CD8-positive, alpha-beta memory T cell (primary cell): ENCODE measurements around the gene ADCY5. TPM values are rescaled to one million over a fixed set of nuclear protein-coding genes. Genes with fewer than 3 reads are reported as not detected.

ENCODE experiments used
- CTCF ChIA-PET: fragments of 350-600 bp; sonication (Branson Sonifier 250); formaldehyde crosslinking; loops from one replicate; lab custom pipeline; 2021; ENCODE audit warnings: antibody characterized with exemption; lab: Charles Lee
- POLR2A ChIA-PET: fragments of 350-600 bp; sonication (Branson Sonifier 250); formaldehyde crosslinking; loops from one replicate; lab custom pipeline; 2021; ENCODE audit warnings: antibody characterized with exemption; lab: Charles Lee
- DNase-seq, 5 donors: peaks; one replicate each; pipeline versions ENCODE4 v3.0.0 to v3.0.0-alpha.2; 2020 to 2022; ENCODE audit warnings: mixed read lengths in 1 of 5
- H3K27ac ChIP-seq: one replicate; pipeline ENCODE4 v1.7.0; 2013; ENCODE audit warnings: low read depth, mild to moderate bottlenecking, low read length, moderate library complexity
- H3K27me3 ChIP-seq: 2 replicates; pipeline ENCODE4 v1.7.0; 2013; ENCODE audit warnings: low read length, mild to moderate bottlenecking; ENCODE audit not compliant: insufficient read depth, poor library complexity, severe bottlenecking
- H3K36me3 ChIP-seq: 2 replicates; pipeline ENCODE4 v1.7.0; 2013; ENCODE audit warnings: mild to moderate bottlenecking, low read length, moderate library complexity; ENCODE audit not compliant: insufficient read depth
- H3K4me1 ChIP-seq: 2 replicates; pipeline ENCODE4 v1.7.0; 2013; ENCODE audit warnings: mild to moderate bottlenecking, low read length, moderate library complexity; ENCODE audit not compliant: insufficient read depth
- H3K4me3 ChIP-seq: 2 replicates; pipeline ENCODE4 v1.7.0; 2013; ENCODE audit warnings: mild to moderate bottlenecking, low read length
- H3K9me3 ChIP-seq: 2 replicates; pipeline ENCODE4 v1.7.0; 2013; ENCODE audit warnings: mild to moderate bottlenecking, low read length
- H3K27ac Mint-ChIP-seq, 8 donors: one replicate each; pipeline ENCODE4 v1.8.0; 2020 to 2021; ENCODE audit warnings: mixed read lengths in 8 of 8, mild to moderate bottlenecking in 6 of 8, inconsistent platforms in 3 of 8, moderate library complexity in 3 of 8
- H3K27me3 Mint-ChIP-seq, 2 donors: one replicate each; pipeline ENCODE4 v1.8.0; 2020 to 2021; ENCODE audit warnings: mixed read lengths in 2 of 2, mild to moderate bottlenecking in 1 of 2, moderate library complexity in 1 of 2
- H3K36me3 Mint-ChIP-seq, 3 donors: one replicate each; pipeline ENCODE4 v1.8.0; 2020 to 2021; ENCODE audit warnings: mixed read lengths in 3 of 3, inconsistent platforms in 1 of 3, mild to moderate bottlenecking in 1 of 3
- H3K4me1 Mint-ChIP-seq, 3 donors: one replicate each; pipeline ENCODE4 v1.8.0; 2020 to 2021; ENCODE audit warnings: mixed read lengths in 3 of 3, inconsistent platforms in 1 of 3, mild to moderate bottlenecking in 1 of 3
- H3K4me3 Mint-ChIP-seq, 7 donors: one replicate each; pipeline ENCODE4 v1.8.0; 2020 to 2021; ENCODE audit warnings: mixed read lengths in 7 of 7, mild to moderate bottlenecking in 6 of 7, moderate library complexity in 4 of 7, inconsistent platforms in 2 of 7
- H3K9me3 Mint-ChIP-seq, 5 donors: one replicate each; pipeline ENCODE4 v1.8.0; 2020 to 2022; ENCODE audit warnings: mixed read lengths in 5 of 5, mild to moderate bottlenecking in 3 of 5, moderate library complexity in 2 of 5, inconsistent platforms in 1 of 5
- polyA plus RNA-seq: library from polyadenylated mRNA; unstranded; fragments of 300-500 nt; fragmentation: Illumina TruSeq; gene quantifications from one replicate; pipeline ENCODE4 v1.2.3, GENCODE V29; 2021
- total RNA-seq, 2 experiments: library from RNA; stranded (reverse); gene quantifications; one replicate each; pipeline ENCODE4 v1.2.3, GENCODE V29; 2021

ADCY5 gene
- total and polyA plus RNA-seq, 3 experiments from 2014 or later = 0.02 to 0.16 TPM; not detected in 1

GRCh38 chr3:123485551-123485950 lies 36.7 kb upstream of the ADCY5 start:
- no peaks in the 10 kb centered on the region for H3K36me3 ChIP-seq
- no peaks in the 10 kb centered on the region for H3K4me1 ChIP-seq
- no peak overlapping the region for H3K27ac Mint-ChIP-seq
- H3K4me1 Mint-ChIP-seq = peaks cover 3 to 11% (median 5%) of the 10 kb centered on the region in 3 donors
- H3K27ac ChIP-seq = no peak overlapping the region
- no peak overlapping the region for H3K4me3 ChIP-seq
- H3K9me3 Mint-ChIP-seq = no peaks in the 10 kb centered on the region
- CTCF ChIA-PET = no interaction called here
- H3K9me3 ChIP-seq = no peaks in the 10 kb centered on the region
- no peak overlapping the region for H3K4me3 Mint-ChIP-seq
- POLR2A ChIA-PET = no interaction called here
- no peak for DNase-seq
- no peaks in the 10 kb centered on the region for H3K27me3 ChIP-seq
- peaks cover 8 to 13% of the 10 kb centered on the region in 2 donors for H3K27me3 Mint-ChIP-seq
- peaks cover 0 to 3% (median 0%) of the 10 kb centered on the region in 3 donors for H3K36me3 Mint-ChIP-seq

DNA sequence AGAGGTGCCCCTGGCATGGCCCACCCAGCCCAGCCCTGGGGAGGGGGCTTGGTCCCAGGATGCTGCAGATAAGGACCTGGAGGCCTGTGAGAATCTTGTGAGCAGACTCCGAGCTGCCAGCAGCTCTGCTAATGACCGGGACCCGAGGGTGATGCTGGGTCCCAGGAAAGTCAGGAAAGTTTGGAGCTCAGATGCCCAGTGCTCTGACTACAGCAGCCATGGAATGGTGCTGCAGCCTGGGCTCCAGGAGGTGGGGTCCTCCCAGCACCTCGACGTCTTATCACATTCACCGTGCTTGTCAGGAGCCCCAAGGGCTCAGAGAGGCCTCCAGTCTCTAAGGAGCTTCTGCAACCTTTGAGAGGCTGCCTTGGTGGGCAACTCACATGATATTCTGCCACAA lies 34.3 kb upstream of the ADCY5 start:
- no peak for DNase-seq
- no peaks in the 10 kb centered on the region for H3K4me1 Mint-ChIP-seq
- no peaks in the 10 kb centered on the region for H3K9me3 Mint-ChIP-seq
- peaks cover 8 to 18% of the 10 kb centered on the region in 2 donors for H3K27me3 Mint-ChIP-seq
- H3K4me3 Mint-ChIP-seq = no peak overlapping the region
- H3K27ac Mint-ChIP-seq = no peak overlapping the region
- CTCF ChIA-PET = interaction anchor here (1.0 to 1.3 kb wide), 3 partner anchors 8 to 15 kb away, joined by 3 to 7 read pairs (median 3); no protein-coding TSS in a partner anchor
- POLR2A ChIA-PET = no interaction called here
- H3K27ac ChIP-seq = no peak overlapping the region
- no peak overlapping the region for H3K4me3 ChIP-seq
- no peaks in the 10 kb centered on the region for H3K9me3 ChIP-seq
- H3K36me3 Mint-ChIP-seq = no peaks in the 10 kb centered on the region
- H3K36me3 ChIP-seq = no peaks in the 10 kb centered on the region
- no peaks in the 10 kb centered on the region for H3K4me1 ChIP-seq
- H3K27me3 ChIP-seq = peaks cover 6% of the 10 kb centered on the region

DNA sequence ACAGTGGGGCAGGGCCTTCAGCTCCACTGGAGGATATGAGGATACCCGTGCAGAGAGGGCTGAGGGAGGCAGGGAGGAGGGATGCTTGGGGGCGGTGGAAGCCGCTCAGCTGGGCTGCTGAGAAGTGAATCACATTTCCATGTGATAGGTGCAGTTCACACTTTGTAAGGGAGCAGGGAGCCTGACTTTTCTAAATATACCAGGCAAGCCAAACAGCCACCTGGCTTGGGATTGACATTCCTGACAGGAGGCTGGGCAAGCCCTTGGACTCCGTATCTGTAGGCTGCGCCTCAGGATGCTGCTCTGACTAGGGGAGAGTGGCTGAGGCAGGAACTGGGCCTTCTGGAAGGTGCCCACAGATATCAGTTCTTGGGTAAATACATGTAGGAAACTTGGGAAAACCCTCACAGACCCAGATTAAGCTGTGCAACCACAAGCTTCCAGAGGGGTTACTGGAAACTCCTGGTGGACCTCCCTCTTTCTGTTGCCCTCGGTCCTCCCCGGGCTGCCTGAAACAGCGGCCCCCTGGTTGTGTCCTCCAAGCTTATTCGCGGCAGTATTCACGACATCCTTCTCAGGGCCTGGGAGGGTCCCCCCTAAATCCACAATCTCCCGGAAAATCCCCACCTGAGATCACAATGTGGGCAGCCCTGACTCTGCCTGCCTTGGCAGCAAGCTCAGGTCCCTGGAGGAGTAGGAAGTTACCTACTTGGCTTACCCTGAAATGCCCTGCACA lies 33.0 kb upstream of the ADCY5 start:
- H3K36me3 Mint-ChIP-seq = no peaks in the 10 kb centered on the region
- H3K4me1 Mint-ChIP-seq = no peaks in the 10 kb centered on the region
- H3K4me1 ChIP-seq = no peaks in the 10 kb centered on the region
- H3K4me3 ChIP-seq = no peak overlapping the region
- ChIA-PET CTCF (interaction anchor here (1.3 kb wide), 1 partner anchor 9 kb away, joined by 7 read pairs; no protein-coding TSS in a partner anchor), POLR2A (no interaction called here)
- H3K27me3 Mint-ChIP-seq = peaks cover 8 to 27% of the 10 kb centered on the region in 2 donors
- H3K9me3 Mint-ChIP-seq = no peaks in the 10 kb centered on the region
- no peaks in the 10 kb centered on the region for H3K9me3 ChIP-seq
- H3K27ac Mint-ChIP-seq = no peak overlapping the region
- DNase-seq = no peak
- peaks cover 6% of the 10 kb centered on the region for H3K27me3 ChIP-seq
- H3K4me3 Mint-ChIP-seq = no peak overlapping the region
- no peak overlapping the region for H3K27ac ChIP-seq
- no peaks in the 10 kb centered on the region for H3K36me3 ChIP-seq

DNA sequence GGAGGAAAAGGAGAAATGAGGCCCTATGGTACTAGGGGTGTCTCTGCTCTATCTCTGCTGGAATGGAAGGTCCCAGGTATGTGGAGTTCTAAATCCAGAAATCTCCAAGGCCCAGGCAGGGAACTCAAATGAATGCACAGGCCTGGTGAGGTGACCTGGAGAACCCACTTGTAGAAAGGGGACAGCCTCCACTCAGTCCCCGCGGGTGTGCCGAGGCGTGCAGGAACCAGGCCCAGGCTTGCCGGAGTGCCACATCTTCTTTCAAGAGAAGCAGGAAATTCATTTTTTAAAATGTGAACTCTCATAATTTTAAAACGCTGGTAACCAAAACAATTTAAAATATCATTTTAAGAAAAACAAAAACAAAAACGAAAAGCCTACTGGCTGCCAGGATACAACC lies 32.2 kb upstream of the ADCY5 start:
- POLR2A ChIA-PET = no interaction called here
- H3K9me3 ChIP-seq = no peaks in the 10 kb centered on the region

GRCh38 chr3:123480428-123480827 lies 31.5 kb upstream of the ADCY5 start:
- no peaks in the 10 kb centered on the region for H3K9me3 Mint-ChIP-seq
- no peak overlapping the region for H3K4me3 ChIP-seq
- no peaks in the 10 kb centered on the region for H3K36me3 ChIP-seq
- no peaks in the 10 kb centered on the region for H3K4me1 Mint-ChIP-seq
- ChIA-PET POLR2A (no interaction called here), CTCF (interaction anchor here (0.8 kb wide), 1 partner anchor 9 kb away, joined by 3 read pairs; no protein-coding TSS in a partner anchor)
- H3K27ac Mint-ChIP-seq = no peak overlapping the region
- H3K27me3 ChIP-seq = peaks cover 6% of the 10 kb centered on the region
- no peaks in the 10 kb centered on the region for H3K9me3 ChIP-seq
- peaks cover 11 to 38% of the 10 kb centered on the region in 2 donors for H3K27me3 Mint-ChIP-seq
- no peaks in the 10 kb centered on the region for H3K4me1 ChIP-seq
- DNase-seq = no peak
- no peak overlapping the region for H3K27ac ChIP-seq
- no peak overlapping the region for H3K4me3 Mint-ChIP-seq
- H3K36me3 Mint-ChIP-seq = no peaks in the 10 kb centered on the region

More for the DNA sequence above, 32.2 kb upstream of the ADCY5 start:
- no peaks in the 10 kb centered on the region for H3K4me1 Mint-ChIP-seq
- no peak for DNase-seq
- no peak overlapping the region for H3K4me3 Mint-ChIP-seq
- Histone ChIP-seq H3K4me3 (no peak overlapping the region), H3K27me3 (peaks cover 6% of the 10 kb centered on the region), H3K4me1 (no peaks in the 10 kb centered on the region), H3K27ac (no peak overlapping the region), H3K36me3 (no peaks in the 10 kb centered on the region)
- CTCF ChIA-PET = no interaction called here
- no peaks in the 10 kb centered on the region for H3K9me3 Mint-ChIP-seq
- peaks cover 11 to 33% of the 10 kb centered on the region in 2 donors for H3K27me3 Mint-ChIP-seq
- no peaks in the 10 kb centered on the region for H3K36me3 Mint-ChIP-seq
- H3K27ac Mint-ChIP-seq = peak overlapping the region in 1 of 8 donors; percentile 43

GRCh38 chr3:123479891-123480290 lies 31.0 kb upstream of the ADCY5 start:
- POLR2A ChIA-PET = no interaction called here
- Mint-ChIP-seq H3K4me3 (no peak overlapping the region), H3K4me1 (no peaks in the 10 kb centered on the region), H3K27me3 (peaks cover 11 to 42% of the 10 kb centered on the region in 2 donors), H3K27ac (peak overlapping the region in 1 of 8 donors; percentile 45), H3K9me3 (no peaks in the 10 kb centered on the region), H3K36me3 (no peaks in the 10 kb centered on the region)
- no peak overlapping the region for H3K4me3 ChIP-seq
- DNase-seq = no peak
- CTCF ChIA-PET = interaction anchor here (0.8 kb wide), 1 partner anchor 9 kb away, joined by 3 read pairs; no protein-coding TSS in a partner anchor
- no peaks in the 10 kb centered on the region for H3K9me3 ChIP-seq
- H3K36me3 ChIP-seq = no peaks in the 10 kb centered on the region
- H3K27ac ChIP-seq = no peak overlapping the region
- peaks cover 6% of the 10 kb centered on the region for H3K27me3 ChIP-seq
- no peaks in the 10 kb centered on the region for H3K4me1 ChIP-seq

DNA sequence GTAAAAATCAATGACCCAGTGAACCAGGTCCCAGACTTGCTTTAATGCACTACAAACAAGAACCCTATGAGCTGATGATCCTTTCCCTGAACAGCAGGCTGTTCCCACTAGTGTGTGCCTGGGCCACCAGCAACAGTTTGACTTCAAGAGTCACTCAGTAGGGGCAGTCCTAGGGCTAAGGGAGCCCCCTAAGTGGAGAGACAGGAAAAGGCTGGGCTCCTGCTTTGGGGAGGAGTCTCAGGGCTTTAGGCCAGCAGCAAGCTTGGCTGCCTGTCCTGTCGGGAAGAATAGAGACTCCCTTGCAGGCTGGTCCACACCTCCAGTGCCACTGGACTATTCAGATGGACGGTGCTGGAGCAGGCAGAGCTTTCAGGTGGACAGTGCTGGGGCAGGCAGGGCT lies 29.4 kb upstream of the ADCY5 start:
- no peaks in the 10 kb centered on the region for H3K9me3 ChIP-seq
- no peak overlapping the region for H3K27ac ChIP-seq
- no peak overlapping the region for H3K4me3 Mint-ChIP-seq
- H3K9me3 Mint-ChIP-seq = no peaks in the 10 kb centered on the region
- peaks cover 10 to 39% of the 10 kb centered on the region in 2 donors for H3K27me3 Mint-ChIP-seq
- POLR2A ChIA-PET = no interaction called here
- H3K36me3 ChIP-seq = no peaks in the 10 kb centered on the region
- peak overlapping the region in 1 of 8 donors; percentile 39 for H3K27ac Mint-ChIP-seq
- H3K27me3 ChIP-seq = peaks cover 6% of the 10 kb centered on the region
- CTCF ChIA-PET = no interaction called here
- no peaks in the 10 kb centered on the region for H3K4me1 Mint-ChIP-seq
- H3K4me1 ChIP-seq = no peaks in the 10 kb centered on the region
- no peak for DNase-seq
- H3K4me3 ChIP-seq = no peak overlapping the region
- H3K36me3 Mint-ChIP-seq = no peaks in the 10 kb centered on the region

DNA sequence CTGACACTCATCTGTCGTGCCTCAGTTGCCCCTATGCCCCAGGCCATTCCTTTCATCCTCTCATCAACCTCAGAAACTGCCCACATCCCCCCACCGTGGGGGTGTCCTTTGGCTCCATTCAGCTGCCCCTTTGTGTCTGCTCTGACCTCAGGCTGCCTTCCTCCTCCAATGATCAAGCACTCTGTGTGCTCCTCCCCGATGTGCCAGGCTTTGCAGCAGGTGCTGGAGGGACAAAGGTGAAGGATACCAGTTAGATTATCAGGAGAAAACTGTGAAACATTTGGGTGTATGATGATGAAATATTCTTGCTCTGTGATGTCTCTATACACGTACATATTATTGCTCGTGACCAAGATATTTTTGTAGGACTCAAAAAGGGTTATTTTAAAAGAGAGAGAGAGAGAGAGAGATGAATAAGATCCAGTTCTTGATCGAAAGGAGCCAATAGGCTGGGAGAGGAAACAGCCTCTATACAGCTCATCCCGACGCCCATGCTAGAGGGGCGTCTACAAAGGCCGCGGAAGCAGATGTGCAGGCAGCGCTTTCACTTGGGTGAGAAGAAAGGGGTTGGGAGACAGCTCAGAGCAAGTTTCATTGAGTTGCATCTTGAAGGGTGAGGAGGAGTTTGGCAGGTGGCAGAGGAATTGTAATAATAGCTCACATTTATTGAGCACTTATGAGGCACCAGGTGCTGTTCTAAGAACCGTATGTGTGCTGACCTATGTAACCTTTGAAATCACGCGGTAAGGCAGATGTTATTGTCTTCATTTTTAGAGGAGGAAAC lies 28.3 kb upstream of the ADCY5 start:
- H3K36me3 ChIP-seq = no peaks in the 10 kb centered on the region
- POLR2A ChIA-PET = no interaction called here
- Mint-ChIP-seq H3K27ac (no peak overlapping the region), H3K27me3 (peaks cover 10 to 39% of the 10 kb centered on the region in 2 donors), H3K9me3 (no peaks in the 10 kb centered on the region), H3K4me3 (no peak overlapping the region), H3K36me3 (no peaks in the 10 kb centered on the region), H3K4me1 (no peaks in the 10 kb centered on the region)
- no peak overlapping the region for H3K27ac ChIP-seq
- DNase-seq = no peak
- H3K27me3 ChIP-seq = peaks cover 6% of the 10 kb centered on the region
- H3K4me3 ChIP-seq = no peak overlapping the region
- H3K4me1 ChIP-seq = no peaks in the 10 kb centered on the region
- CTCF ChIA-PET = no interaction called here
- no peaks in the 10 kb centered on the region for H3K9me3 ChIP-seq
